ENCODE data around the gene ZDHHC21.
A peak's percentile ranks its signal among the peaks of the same experiment; 100 is the strongest.

Gene ZDHHC21, protein sequence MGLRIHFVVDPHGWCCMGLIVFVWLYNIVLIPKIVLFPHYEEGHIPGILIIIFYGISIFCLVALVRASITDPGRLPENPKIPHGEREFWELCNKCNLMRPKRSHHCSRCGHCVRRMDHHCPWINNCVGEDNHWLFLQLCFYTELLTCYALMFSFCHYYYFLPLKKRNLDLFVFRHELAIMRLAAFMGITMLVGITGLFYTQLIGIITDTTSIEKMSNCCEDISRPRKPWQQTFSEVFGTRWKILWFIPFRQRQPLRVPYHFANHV

DNA sequence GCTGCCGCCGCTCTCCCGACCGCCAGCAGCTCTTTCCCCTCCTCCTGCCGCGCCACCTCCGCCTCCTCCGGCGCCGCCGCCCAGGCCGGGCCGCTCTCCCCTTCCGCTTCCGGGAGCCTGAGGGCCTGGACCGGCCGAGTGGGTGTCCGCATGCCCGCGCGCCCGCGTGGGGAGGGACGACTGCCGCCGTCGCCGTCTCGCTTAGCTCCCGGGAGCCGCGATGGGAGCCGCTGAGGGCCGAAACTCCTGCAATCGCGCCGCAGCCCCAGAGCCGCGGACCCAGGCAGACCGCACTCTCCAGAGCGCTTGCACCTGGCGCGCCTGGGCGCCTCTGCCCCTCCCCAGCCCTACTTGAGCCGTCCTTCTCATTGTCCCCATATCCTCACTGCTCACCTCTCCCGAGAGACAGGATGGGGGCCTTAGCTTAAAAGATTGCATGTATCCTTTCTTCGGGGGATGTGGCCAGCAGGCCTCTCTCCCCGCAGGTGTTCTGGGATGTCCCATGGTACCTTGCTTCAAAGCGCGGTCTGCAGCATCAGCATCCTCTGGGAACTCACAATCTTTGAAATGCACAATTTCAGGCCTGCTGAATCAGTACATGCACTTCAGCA, at the start of gene ZDHHC21:
TSS of gene ZDHHC21 (minus strand) at position 182 of the 611 bp plus-strand sequence. CDS start 19,092 bp downstream, outside the sequence.
- peak in 4 of 6 experiments; percentile 15 to 55 (median 39) for DNase-seq

GRCh38 chr9:14741369-14741768, 48.1 kb upstream of the ZDHHC21 start:
- DNase-seq: no peak

DNA sequence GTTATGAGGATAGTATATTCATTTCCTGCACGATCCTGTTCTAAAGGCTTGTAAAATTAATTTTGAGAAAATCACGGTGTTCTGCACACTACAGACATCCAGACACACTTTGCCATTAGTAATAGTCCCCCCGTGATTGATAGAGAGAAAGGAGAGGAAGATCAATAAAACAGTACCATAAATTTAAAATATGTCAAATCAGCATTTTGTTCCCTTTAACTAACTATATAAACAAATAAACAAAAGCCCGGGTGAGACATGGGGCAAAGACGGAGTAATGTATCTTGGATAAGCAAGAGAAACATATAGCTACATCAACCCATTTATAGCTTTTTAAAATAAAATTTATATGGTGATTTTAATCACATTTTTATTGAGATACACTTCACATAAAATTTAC, 39.9 kb upstream of the ZDHHC21 start:
- no peak for DNase-seq

DNA sequence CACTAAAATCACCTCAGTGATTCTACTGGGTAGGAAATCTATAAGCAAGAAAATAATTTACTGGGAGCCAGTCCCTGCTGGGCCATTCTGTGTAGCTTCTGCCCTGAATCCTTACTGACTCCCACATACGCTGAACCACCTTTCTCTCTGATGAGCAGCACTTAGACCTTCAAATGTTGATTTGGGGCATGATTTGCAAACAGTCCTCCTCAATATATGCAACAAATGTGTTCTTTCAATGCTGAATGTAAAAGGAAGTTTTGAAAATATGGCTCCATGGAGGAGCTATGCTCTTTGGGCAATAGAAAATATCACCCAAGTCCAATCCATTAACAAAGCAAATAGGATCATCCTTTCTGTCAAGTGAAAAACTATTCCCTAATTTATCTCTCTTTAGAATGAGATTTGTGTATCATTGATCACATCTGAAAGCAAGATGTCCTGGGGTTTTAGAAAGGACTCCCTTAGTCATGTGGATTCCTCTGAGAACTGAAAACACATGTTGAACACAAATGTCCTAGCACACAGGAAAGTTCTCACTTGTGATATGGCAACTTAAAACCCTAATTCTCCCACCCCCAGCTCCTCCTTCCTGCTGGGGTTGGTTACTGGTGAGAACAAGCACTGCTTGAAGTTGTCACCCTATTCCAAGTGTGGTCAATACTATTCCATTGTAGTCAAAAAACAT, 38.2 kb upstream of the ZDHHC21 start:
- DNase-seq: no peak

- no peak for DNase-seq
Observed at GRCh38 chr9:14730461-14730898, 37.2 kb upstream of the ZDHHC21 start.

- no peak for DNase-seq
Observed at GRCh38 chr9:14723301-14723700, 30.1 kb upstream of the ZDHHC21 start.

- no peak for DNase-seq
Observed at GRCh38 chr9:14722391-14723035, 29.3 kb upstream of the ZDHHC21 start, which contains the start of gene CER1. TSS of gene CER1 (minus strand) at chr9:14722733. CDS start at chr9:14722672, 61 bp downstream.

GRCh38 chr9:14719231-14719923, 26.1 kb upstream of the ZDHHC21 start:
- DNase-seq: no peak

GRCh38 chr9:14715102-14715501, 21.9 kb upstream of the ZDHHC21 start:
- no peak for DNase-seq

- DNase-seq: no peak
Observed at GRCh38 chr9:14713187-14713767, 20.0 kb upstream of the ZDHHC21 start.

DNA sequence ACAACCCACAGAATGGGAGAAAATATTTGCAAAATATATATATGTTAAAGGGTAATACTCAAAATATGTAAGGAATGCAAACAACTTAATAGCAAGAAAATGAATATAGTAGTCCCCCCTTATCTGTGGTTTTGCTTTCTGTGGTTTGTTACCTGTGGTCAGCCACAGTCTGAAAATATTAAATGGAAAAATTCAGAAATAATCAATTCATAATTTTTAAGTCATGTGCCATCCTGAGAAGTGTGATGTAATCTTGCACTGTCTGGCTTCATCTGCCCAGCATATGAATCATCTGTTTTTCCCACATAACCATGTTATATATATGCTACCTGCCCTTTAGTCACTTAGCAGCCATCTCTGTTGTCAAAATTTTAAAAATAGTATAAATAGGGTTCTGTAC, 17.6 kb upstream of the ZDHHC21 start:
- no peak for DNase-seq

DNA sequence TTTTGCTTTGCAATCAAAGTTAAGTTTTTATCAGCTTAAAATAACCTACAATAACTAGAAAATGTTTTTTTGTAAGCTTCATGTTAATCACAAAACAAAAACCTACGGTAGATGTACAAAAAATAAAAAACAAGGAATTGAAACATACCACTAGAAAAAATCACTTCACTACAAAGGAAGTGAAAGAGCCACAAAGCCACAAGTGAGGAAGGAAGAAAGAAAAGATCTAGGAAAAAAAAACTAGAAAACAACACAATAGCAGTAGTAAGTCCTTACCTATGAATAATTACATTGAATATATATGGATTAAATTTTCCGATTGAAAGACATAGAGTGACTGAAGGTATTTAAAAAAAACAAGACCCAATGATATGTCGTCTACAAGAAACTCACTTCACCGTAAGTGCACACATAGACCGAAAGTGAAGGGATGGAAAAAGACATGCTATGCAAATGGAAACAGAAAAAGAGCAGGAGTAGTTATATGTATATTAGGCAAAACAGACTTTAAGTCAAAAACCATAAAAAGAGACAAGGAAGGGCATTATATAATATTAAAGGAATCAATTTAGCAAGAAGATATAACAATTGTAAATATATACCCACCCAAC, 13.4 kb upstream of the ZDHHC21 start:
- no peak for DNase-seq

DNA sequence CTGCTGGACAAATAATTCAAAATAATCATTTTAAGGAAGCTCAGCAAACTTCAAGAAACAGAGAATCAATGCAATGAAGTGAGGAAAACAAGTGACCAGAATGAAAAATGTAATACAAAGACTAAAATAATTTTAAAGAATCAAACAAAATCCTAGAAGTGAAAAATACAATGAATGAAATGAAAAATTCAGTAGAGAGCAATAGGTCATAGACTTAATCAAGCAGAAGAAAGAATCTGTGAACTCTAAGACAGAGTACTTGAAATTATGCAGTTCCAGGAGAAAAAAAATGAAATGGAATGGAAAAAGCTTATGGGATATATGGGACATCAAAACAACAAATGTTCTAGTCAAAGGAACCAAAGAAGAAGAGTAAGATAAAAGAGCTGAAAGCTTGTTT, 11.8 kb upstream of the ZDHHC21 start:
- no peak for DNase-seq

- no peak for DNase-seq
Observed at GRCh38 chr9:14704281-14704680, 11.0 kb upstream of the ZDHHC21 start.

- no peak for DNase-seq
Observed at GRCh38 chr9:14702200-14702720, 9.0 kb upstream of the ZDHHC21 start.

GRCh38 chr9:14692470-14693250, 572 bp downstream of the ZDHHC21 start:
- peak in 3 of 6 experiments; percentile 15 to 43 (median 24) for DNase-seq

- no peak for DNase-seq
Observed at GRCh38 chr9:14690948-14691730, 2.1 kb downstream of the ZDHHC21 start.

- no peak for DNase-seq
Observed at GRCh38 chr9:14687042-14687719, 6.1 kb downstream of the ZDHHC21 start.

DNA sequence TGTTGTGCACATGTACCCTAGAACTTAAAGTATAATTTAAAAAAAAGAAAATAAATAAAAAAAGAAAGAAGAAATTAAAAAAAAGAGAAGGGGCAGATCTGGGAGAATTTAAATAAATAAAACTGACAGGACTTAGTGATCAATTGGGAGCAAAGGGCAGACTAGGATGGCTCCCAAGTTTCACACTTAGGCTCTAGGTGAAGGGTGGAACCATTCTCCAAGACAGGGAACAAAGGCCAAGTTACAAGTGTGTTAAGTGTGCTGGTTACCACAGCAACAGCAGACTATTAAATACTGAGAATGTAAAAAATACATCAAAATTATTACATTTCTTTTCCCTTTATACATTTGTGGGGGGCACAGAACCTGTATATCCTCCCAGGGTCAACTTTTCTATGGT, 7.1 kb downstream of the ZDHHC21 start:
- no peak for DNase-seq

Measured in stimulated activated naive CD4-positive, alpha-beta T cell (primary cell).